Dermis microvascular lymphatic vessel endothelial cell (primary cell): ENCODE measurements around the gene ZNF664. TPM values are rescaled to one million over a fixed set of nuclear protein-coding genes. Genes with fewer than 3 reads are reported as not detected.
"Not testable (repeated sequence)": the region's sequence is repeated elsewhere in the genome, so short reads cannot be mapped to it uniquely, and the experiment has no call there.

Experiments used
- DNase-seq, 2 donors: peaks; one replicate each; pipeline versions ENCODE4 v3.0.0 to v3.0.0-alpha.2; 2010; ENCODE audit warnings: low read depth in 2 of 2
- total RNA-seq: library from RNA; depleted of rRNA; stranded (reverse); fragments of >200 nt; gene quantifications from 2 replicates; pipeline ENCODE4 v1.2.1, GENCODE V29; 2014

ZNF664 gene
- total RNA-seq, 1 donor from 2014 or later, result 43.6 TPM

DNA sequence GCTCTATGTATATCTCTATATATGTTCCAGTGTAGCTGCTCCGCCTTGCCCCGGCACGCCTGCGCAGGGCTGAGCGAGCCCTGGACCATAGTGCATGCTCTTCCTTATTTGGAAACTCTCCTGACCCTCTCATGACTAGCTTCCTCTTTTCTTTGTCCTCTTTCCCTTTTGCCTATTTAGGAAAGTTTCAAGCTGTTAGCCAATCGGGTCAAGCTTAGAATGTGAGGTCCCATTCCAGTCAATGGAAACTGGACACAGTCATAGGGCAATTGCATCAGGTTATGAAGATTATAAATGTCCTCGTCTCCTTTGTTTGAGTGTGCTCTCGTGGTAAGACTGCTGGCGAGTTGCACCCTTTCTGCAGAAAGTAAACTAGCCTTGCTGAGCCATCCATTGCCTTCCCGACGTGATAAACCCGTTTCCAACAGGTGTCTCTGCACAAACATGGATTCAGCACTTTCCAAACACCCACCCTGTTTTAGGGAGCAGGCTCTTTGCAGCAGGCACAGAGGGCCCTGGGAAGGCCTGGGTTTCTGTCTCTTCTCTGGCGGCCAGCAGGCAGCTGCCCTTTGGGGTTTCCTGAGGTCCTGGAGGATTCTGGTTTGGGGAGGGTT, 31.3 kb upstream of the ZNF664 start:
- no peak for DNase-seq

DNA sequence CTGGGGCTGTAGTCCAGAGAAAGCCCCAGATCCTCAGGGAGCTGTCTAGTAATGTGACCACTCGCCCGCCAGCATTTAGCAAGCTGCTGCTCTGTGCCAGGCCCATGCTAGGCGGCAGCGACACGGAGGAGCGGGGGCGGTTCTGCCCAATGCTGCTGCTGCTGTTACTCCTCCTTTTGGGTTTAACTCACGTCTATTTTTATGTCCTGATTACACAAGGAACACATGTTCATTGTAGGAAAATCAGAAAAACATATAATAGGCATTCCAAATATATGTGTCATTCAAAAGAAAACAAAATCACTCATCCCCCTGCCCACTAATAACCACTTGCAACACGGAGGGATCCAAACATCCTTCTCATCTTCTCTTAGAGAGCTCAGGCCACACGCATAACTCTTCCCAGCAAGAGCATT, 30.8 kb upstream of the ZNF664 start:
- peak in 1 of 2 donors; percentile 39 for DNase-seq

DNA sequence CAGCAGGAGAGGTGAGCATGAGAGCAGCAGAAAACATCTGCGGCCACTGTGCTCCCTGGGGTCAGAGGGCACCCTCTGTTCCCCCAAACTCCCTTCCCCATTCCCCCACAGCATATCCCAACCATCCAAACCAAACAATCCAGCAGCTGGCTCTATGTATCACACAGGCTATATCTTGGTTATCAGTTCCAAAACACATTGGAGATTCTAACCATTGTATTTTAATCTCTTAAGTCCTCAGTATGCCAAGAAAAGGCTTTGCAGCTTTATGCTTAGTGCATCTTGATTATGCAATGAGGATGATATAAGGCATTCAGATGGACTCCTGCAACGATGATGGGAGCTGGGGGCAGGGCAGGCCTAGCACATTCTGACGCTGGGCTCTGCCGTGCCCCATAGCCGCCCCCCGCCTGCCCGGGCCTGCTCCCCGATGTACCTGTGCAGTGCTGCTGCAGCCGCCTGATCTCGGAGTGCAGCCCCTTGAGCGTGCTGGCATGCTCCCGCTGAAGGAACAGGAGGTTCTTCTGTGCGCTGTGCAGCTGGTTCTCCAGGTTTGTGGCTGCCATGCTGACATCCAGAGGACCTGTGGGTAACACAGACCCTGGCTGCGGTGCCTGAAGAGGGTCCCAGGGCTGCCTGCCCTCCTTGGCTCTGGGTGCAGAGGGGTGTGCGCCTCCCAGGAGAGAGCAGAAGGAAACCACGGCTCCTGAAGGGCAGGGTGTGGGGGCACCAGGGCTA, 29.9 kb upstream of the ZNF664 start:
- no peak for DNase-seq

DNA sequence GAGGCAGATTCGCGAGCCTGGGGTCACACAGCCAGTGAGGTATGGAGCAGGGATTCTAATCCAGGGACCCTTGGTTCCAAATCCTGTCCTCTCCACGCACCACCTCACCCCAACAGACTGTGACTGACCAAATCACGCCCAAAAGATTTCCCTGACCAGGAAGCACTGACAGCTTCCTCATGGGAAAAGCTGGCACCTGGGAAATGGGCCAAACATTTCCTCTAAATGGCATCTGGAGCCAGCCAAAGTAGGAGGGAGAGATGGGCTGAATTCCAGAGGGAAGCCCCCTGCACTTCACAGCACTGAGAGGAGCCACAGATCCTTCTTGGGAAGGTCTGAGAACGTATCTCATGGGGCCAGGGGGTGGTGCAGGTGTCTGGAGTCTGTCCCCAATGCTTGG, 29.2 kb upstream of the ZNF664 start:
- DNase-seq, result no peak

- DNase-seq, result no peak
Measured at GRCh38 chr12:123944696-123945095, 28.3 kb upstream of the ZNF664 start.

DNA sequence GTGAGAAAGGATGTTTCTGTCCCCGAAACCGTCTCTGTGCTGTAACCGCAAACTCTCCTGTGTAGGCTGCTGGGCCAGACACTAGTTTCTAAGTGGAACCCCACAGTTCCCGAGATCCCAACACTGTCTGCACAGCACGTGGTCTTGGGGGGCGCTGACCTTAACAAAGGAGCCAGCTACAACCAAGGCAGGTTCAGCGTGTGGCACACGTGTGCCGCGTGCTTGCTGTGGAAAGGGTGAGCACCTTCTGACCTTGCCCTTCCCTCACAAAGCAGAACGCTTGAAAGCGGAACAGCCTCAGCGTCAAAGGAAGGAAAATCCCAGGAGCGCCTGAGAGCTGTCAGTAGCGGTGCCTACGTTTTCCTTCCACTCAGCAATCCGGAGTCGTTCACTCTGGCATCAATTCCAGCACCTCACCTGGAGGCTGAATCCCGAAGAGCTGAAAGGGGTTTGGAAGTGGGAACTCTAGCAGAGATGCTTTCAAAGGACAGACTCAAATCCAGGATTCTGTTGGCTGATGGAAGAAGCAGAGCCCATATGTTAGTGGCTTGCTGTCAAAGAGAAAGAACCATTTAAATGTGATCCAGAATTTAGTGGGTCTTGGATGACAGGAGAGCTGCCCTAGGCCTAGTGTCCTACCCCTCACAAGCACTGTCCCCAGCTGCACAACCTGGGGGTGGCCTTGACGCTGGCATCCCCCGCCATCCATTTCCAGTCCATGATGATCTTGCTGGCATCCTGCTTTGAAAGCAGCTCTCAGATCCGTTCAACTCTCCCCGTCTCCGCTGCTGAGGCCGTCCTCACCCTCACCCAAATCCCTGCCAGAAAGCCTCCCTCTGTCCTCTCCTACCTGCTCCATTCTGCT, 27.5 kb upstream of the ZNF664 start:
- DNase-seq, result peak in 1 of 2 donors; percentile 5

GRCh38 chr12:123946152-123946515, 26.9 kb upstream of the ZNF664 start:
- no peak for DNase-seq

GRCh38 chr12:123946516-123947505, 26.2 kb upstream of the ZNF664 start:
- DNase-seq, result not testable (repeated sequence)

DNA sequence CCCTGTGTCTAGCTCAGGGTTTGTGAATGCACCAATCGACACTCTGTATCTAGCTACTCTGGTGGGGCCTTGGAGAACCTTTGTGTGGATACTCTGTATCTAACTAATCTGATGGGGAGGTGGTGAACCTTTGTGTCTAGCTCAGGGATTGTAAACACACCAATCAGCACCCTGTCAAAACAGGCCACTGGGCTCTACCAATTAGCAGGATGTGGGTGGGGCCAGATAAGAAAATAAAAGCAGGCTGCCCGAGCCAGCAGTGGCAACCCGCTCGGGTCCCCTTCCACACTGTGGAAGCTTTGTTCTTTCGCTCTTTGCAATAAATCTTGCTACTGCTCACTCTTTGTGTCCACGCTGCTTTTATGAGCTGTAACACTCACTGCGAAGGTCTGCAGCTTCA, 25.5 kb upstream of the ZNF664 start:
- DNase-seq, result not testable (repeated sequence)

DNA sequence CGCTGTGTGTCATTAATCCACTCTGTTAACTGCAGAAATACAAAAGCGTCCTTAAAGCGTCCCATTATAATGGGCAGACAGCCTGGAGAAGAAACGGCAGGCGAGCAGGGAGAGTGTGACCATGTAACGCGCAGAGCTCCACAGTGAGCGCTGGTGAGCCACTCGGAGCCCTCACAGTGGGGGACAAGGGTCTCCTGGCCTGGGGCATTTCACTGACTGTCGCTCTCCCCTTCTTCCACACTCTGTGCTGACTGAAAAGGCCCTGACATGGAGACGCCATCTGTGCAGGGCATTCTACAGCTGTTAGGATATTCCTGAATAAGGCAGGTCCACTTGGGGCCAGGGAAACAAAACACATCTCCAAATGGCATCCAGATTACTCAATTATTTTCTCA, 24.6 kb upstream of the ZNF664 start:
- no peak for DNase-seq

- no peak for DNase-seq
Measured at GRCh38 chr12:123948796-123949769, 23.9 kb upstream of the ZNF664 start.

DNA sequence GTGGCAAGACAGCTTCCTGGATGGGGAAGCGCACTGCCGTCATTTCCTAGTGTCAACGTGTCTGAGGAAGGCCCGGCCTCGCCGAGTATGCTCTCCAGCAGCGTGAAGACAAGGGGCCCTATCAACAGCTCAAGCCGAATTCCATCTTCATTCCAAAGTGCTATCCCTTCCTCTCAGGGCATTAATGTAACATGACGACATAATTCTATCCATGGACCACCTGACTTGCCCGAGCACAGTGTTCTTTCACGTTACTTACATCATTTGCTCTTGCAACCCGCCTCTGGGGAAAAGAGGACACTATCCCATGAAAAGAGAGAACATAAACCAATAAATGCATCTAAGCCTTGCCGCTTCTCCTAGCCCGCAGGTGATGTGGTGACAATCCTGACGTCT, 23.2 kb upstream of the ZNF664 start:
- DNase-seq, result no peak

GRCh38 chr12:123950476-123951349, 22.3 kb upstream of the ZNF664 start:
- no peak for DNase-seq

GRCh38 chr12:123951467-123951866, 21.5 kb upstream of the ZNF664 start:
- DNase-seq, result no peak

DNA sequence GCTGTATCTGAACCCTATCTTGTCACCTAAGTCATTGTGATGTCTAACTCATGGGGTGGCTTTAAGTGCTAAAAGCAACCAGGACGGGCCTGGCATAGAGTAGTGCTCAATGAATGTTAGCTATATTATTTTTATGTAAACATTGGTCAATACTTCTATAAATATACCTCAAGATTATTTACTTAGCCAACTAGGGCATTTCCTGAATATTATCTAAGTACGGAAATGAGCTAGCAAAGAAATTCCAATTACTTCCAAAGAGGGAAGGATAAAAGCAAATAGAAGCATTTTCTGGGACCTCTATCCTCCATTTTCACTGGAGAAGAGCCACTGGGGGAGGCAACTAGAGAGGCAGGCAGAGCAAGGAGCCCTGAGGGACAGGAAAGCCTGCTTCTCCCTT, 21.0 kb upstream of the ZNF664 start:
- peak in 1 of 2 donors; percentile 7 for DNase-seq

- DNase-seq, result no peak
Measured at GRCh38 chr12:123954647-123955350, 18.2 kb upstream of the ZNF664 start.

GRCh38 chr12:123956249-123956648, 16.8 kb upstream of the ZNF664 start:
- DNase-seq, result no peak

- DNase-seq, result no peak
Measured at GRCh38 chr12:123957196-123957595, 15.8 kb upstream of the ZNF664 start.
